H9 (cell line): ENCODE measurements around the gene TCOF1. TPM values are rescaled to one million over a fixed set of nuclear protein-coding genes. Genes with fewer than 3 reads are reported as not detected.

Experiments
- DNase-seq: peaks from one replicate; pipeline ENCODE4 v3.0.0-alpha.2; 2017
- H2AFZ ChIP-seq: one replicate; pipeline ENCODE4 v1.6.1; 2013; ENCODE audit warnings: mild to moderate bottlenecking, low read length, control low read depth, moderate library complexity
- H2AK5ac ChIP-seq: 2 replicates; pipeline ENCODE4 v1.6.1; 2013; ENCODE audit warnings: low read length, control low read depth, mixed read lengths; ENCODE audit not compliant: insufficient read length
- H2BK120ac ChIP-seq: one replicate; pipeline ENCODE4 v1.6.1; 2013; ENCODE audit warnings: low read depth, mild to moderate bottlenecking, low read length, control low read depth, inconsistent platforms; ENCODE audit not compliant: poor library complexity, severe bottlenecking
- H2BK12ac ChIP-seq: 2 replicates; pipeline ENCODE4 v1.6.1; 2013; ENCODE audit warnings: low read length, control low read depth, mixed read lengths, low read depth; ENCODE audit not compliant: insufficient read length
- H2BK15ac ChIP-seq: 2 replicates; pipeline ENCODE4 v1.6.1; 2013; ENCODE audit warnings: low read depth, low read length, control low read depth
- H2BK20ac ChIP-seq: one replicate; pipeline ENCODE4 v1.6.1; 2013; ENCODE audit warnings: low read depth, mild to moderate bottlenecking, low read length, control low read depth, inconsistent platforms; ENCODE audit not compliant: poor library complexity, severe bottlenecking
- H2BK5ac ChIP-seq: 2 replicates; pipeline ENCODE4 v1.6.1; 2013; ENCODE audit warnings: low read length, control low read depth, mixed read lengths; ENCODE audit not compliant: insufficient read length
- H3K14ac ChIP-seq: 2 replicates; pipeline ENCODE4 v1.6.1; 2013; ENCODE audit warnings: low read length, control low read depth; ENCODE audit not compliant: insufficient read depth
- H3K18ac ChIP-seq: 2 replicates; pipeline ENCODE4 v1.6.1; 2013; ENCODE audit warnings: low read depth, mild to moderate bottlenecking, mixed read lengths, low read length, control low read depth; ENCODE audit not compliant: insufficient read length
- H3K23ac ChIP-seq: 2 replicates; pipeline ENCODE4 v1.6.1; 2013; ENCODE audit warnings: low read length, control low read depth, mixed read lengths, low read depth; ENCODE audit not compliant: insufficient read length
- H3K23me2 ChIP-seq: 2 replicates; pipeline ENCODE4 v1.6.1; 2013; ENCODE audit warnings: low read depth, mild to moderate bottlenecking, mixed read lengths, low read length, control low read depth; ENCODE audit not compliant: insufficient read length, poor library complexity, severe bottlenecking
- H3K27ac ChIP-seq: 2 replicates; pipeline ENCODE4 v1.5.1; 2013; ENCODE audit warnings: low read length, control low read depth, mixed read lengths, low read depth; ENCODE audit not compliant: insufficient read length
- H3K27me3 ChIP-seq: 2 replicates; pipeline ENCODE4 v1.6.1; 2013; ENCODE audit warnings: low read length, control low read depth, inconsistent platforms; ENCODE audit not compliant: insufficient read depth
- H3K4ac ChIP-seq: 2 replicates; pipeline ENCODE4 v1.6.1; 2013; ENCODE audit warnings: low read depth, mild to moderate bottlenecking, control low read depth, inconsistent platforms, low read length, moderate library complexity
- H3K4me1 ChIP-seq: 2 replicates; pipeline ENCODE4 v1.6.1; 2013; ENCODE audit warnings: low read length, control low read depth, inconsistent platforms; ENCODE audit not compliant: insufficient read depth
- H3K4me2 ChIP-seq: 2 replicates; pipeline ENCODE4 v1.6.1; 2013; ENCODE audit warnings: low read length, control low read depth, mixed read lengths; ENCODE audit not compliant: insufficient read length, insufficient read depth
- H3K56ac ChIP-seq: 2 replicates; pipeline ENCODE4 v1.6.1; 2013; ENCODE audit warnings: low read depth, mild to moderate bottlenecking, mixed read lengths, low read length, control low read depth; ENCODE audit not compliant: insufficient read length
- H3K79me1 ChIP-seq: 2 replicates; pipeline ENCODE4 v1.6.1; 2013; ENCODE audit warnings: low read depth, mild to moderate bottlenecking, moderate library complexity, low read length, control low read depth, inconsistent platforms; ENCODE audit not compliant: insufficient read depth, poor library complexity, severe bottlenecking
- H3K79me2 ChIP-seq: 2 replicates; pipeline ENCODE4 v1.6.1; 2013; ENCODE audit warnings: low read length, control low read depth, inconsistent platforms; ENCODE audit not compliant: insufficient read depth
- H3K9ac ChIP-seq: 2 replicates; pipeline ENCODE4 v1.6.1; 2013; ENCODE audit warnings: low read length, control low read depth, mixed read lengths; ENCODE audit not compliant: insufficient read length; ENCODE audit errors: extremely low read depth
- H3K9me3 ChIP-seq: one replicate; pipeline ENCODE4 v1.6.1; 2013; ENCODE audit warnings: low read depth, low read length, inconsistent platforms; ENCODE audit not compliant: control insufficient read depth
- H3T11ph ChIP-seq: one replicate; pipeline ENCODE4 v1.6.1; 2013; ENCODE audit warnings: mild to moderate bottlenecking, low read length, control low read depth, inconsistent platforms
- H4K20me1 ChIP-seq: one replicate; pipeline ENCODE4 v1.6.1; 2013; ENCODE audit not compliant: control insufficient read depth, insufficient read length, insufficient read depth
- H4K5ac ChIP-seq: 2 replicates; pipeline ENCODE4 v1.6.1; 2013; ENCODE audit warnings: low read depth, mild to moderate bottlenecking, mixed read lengths, low read length, control low read depth; ENCODE audit not compliant: insufficient read length
- H4K8ac ChIP-seq: replicated peaks from 2 replicates; pipeline ENCODE4 v1.6.1; 2013; ENCODE audit warnings: low read length, control low read depth, mixed read lengths, low read depth; ENCODE audit not compliant: insufficient read length
- H4K91ac ChIP-seq: 2 replicates; pipeline ENCODE4 v1.6.1; 2013; ENCODE audit warnings: low read depth, mild to moderate bottlenecking, moderate library complexity, mixed read lengths, low read length, control low read depth; ENCODE audit not compliant: insufficient read length
- H3K27ac Mint-ChIP-seq, 3 experiments: 2 replicates in 2 of 3; 3 replicates in 1 of 3; pipeline ENCODE4 v1.8.0; 2020 to 2021; ENCODE audit warnings: mixed read lengths in 3 of 3, mild to moderate bottlenecking in 1 of 3, moderate library complexity in 1 of 3
- H3K27me3 Mint-ChIP-seq: 2 replicates; pipeline ENCODE4 v1.8.0; 2021; ENCODE audit warnings: low read depth, mild to moderate bottlenecking, moderate library complexity, mixed read lengths
- H3K36me3 Mint-ChIP-seq, 3 experiments: 2 replicates in 2 of 3; 3 replicates in 1 of 3; pipeline ENCODE4 v1.8.0; 2020 to 2021; ENCODE audit warnings: low read depth in 3 of 3, mixed read lengths in 3 of 3; ENCODE audit not compliant: insufficient read depth in 1 of 3
- H3K4me1 Mint-ChIP-seq, 2 experiments: 2 replicates each; pipeline ENCODE4 v1.8.0; 2020; ENCODE audit warnings: mixed read lengths in 2 of 2
- H3K4me3 Mint-ChIP-seq, 2 experiments: 2 replicates in 1 of 2; 3 replicates in 1 of 2; pipeline ENCODE4 v1.8.0; 2020 to 2021; ENCODE audit warnings: mild to moderate bottlenecking in 2 of 2, mixed read lengths in 2 of 2, moderate library complexity in 1 of 2
- H3K9me3 Mint-ChIP-seq, 2 experiments: 2 replicates in 1 of 2; 3 replicates in 1 of 2; pipeline ENCODE4 v1.8.0; 2020; ENCODE audit warnings: mild to moderate bottlenecking in 2 of 2, mixed read lengths in 2 of 2, moderate library complexity in 1 of 2
- CTCF ChIP-seq: fragments of 200-600 bp; sonication (generic); conservative IDR thresholded peaks from 3 replicates; pipeline ENCODE4 v1.8.0; 2021; ENCODE audit warnings: antibody characterized with exemption, mild to moderate bottlenecking
- WGBS: extraction: QIAGEN DNeasy Blood & Tissue Kit; methylation state at CpG from one replicate; pipeline ENCODE4 v1.1.7; 2013; ENCODE audit warnings: missing lambda C conversion rate, low lambda C conversion rate, mixed read lengths; ENCODE audit not compliant: insufficient read length; ENCODE audit errors: extremely low coverage; 5-methylcytosine and 5-hydroxymethylcytosine counted together
- total RNA-seq: library from RNA; stranded (reverse); gene quantifications from 2 replicates; pipeline ENCODE4 v1.2.1, GENCODE V29; 2021

Gene TCOF1
- total RNA-seq, 1 experiment from 2014 or later = 128 TPM

DNA sequence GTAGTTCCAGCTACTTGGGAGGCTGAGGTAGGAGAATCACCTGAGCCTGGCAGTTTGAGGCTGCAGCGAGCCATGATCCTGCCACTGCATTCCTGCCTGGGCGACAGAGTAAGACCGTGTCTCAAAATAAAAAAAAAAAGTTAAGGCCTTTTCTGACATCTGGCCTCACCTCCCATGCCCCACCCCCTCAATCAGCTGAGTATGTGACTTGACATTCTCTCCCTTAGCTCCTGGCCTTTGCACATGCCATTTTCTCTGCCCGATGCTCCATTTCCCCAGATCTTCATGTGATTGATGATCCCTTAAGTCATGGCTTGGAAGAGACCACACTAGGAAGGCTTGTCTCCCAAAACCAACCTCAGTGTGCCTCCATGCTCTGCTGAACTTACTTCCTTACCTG, 17.7 kb upstream of the TCOF1 start:
- no CpG with 5 or more reads among the region's 4 CpGs for WGBS
- Histone ChIP-seq H2BK5ac (no peak overlapping the region), H2BK12ac (no peak overlapping the region), H4K8ac (no peak overlapping the region), H3K4ac (no peak overlapping the region), H3K9me3 (no peaks in the 10 kb centered on the region), H3K27ac (no peak overlapping the region), H4K91ac (no peak overlapping the region), H3K79me2 (no peaks in the 10 kb centered on the region), H3K23me2 (no peaks in the 10 kb centered on the region), H3K14ac (no peak overlapping the region), H3K56ac (no peak overlapping the region), H2AK5ac (no peak overlapping the region), H3K4me2 (no peak overlapping the region), H4K20me1 (no peaks in the 10 kb centered on the region), H2BK20ac (no peak overlapping the region), H3K79me1 (no peaks in the 10 kb centered on the region), H3K4me1 (no peaks in the 10 kb centered on the region), H3K18ac (no peak overlapping the region), H3K23ac (no peak overlapping the region), H3K9ac (no peak overlapping the region), H2AFZ (no peak overlapping the region), H2BK120ac (no peak overlapping the region), H2BK15ac (no peak overlapping the region), H4K5ac (no peak overlapping the region), H3T11ph (no peak overlapping the region), H3K27me3 (no peaks in the 10 kb centered on the region)
- no peak for TF ChIP-seq CTCF
- no peaks in the 10 kb centered on the region for H3K36me3 Mint-ChIP-seq
- H3K4me3 Mint-ChIP-seq = no peak overlapping the region
- no peaks in the 10 kb centered on the region; a peak in 1 of 5 replicates for H3K9me3 Mint-ChIP-seq
- DNase-seq = no peak
- H3K4me1 Mint-ChIP-seq = peaks cover 0 to 7% of the 10 kb centered on the region in 2 experiments; a peak in 2 of 4 replicates
- no peaks in the 10 kb centered on the region; the same call in 1 of the 2 replicates for H3K27me3 Mint-ChIP-seq
- H3K27ac Mint-ChIP-seq = no peak overlapping the region
